Measurements from ENCODE around the gene SLC4A2. TPM values are rescaled to one million over a fixed set of nuclear protein-coding genes. Genes with fewer than 3 reads are reported as not detected.
"Not testable (repeated sequence)": the region's sequence is repeated elsewhere in the genome, so short reads cannot be mapped to it uniquely, and the experiment has no call there.

Gene SLC4A2
- total RNA-seq: 182 TPM
- long read RNA-seq, full-length matches to known transcripts: 132 of 258 reads
- long read RNA-seq, partial matches to known transcripts: 98 of 258 reads
- long read RNA-seq, other reads (novel, unspliced or antisense): 28 of 258 reads

GRCh38 chr7:151059367-151060112, at the start of gene SLC4A2:
SLC4A2 (plus strand) TSS chr7:151059589; CDS start chr7:151061988, 2,399 bp downstream.
- peak; percentile 49 for TF ChIP-seq CTCF (IDR thresholded peaks at IDR 0.05)
- peaks cover 44% of the 10 kb centered on the region for H3K4me1 ChIP-seq
- intact Hi-C loops (cut with DNase I): no loop called here
- H3K27me3 ChIP-seq (ENCODE audit: low read depth): no peaks in the 10 kb centered on the region
- peak within 1 kb of the TSS; percentile 72 for H3K4me3 ChIP-seq
- no peaks in the 10 kb centered on the region for H3K9me3 ChIP-seq
- peaks cover 18% of the 10 kb centered on the region for H3K36me3 ChIP-seq
- peak; percentile 69 to 74 for ATAC-seq
- peak within 1 kb of the TSS; percentile 97 for H3K27ac ChIP-seq
- DNase-seq: peak; percentile 86

- Histone ChIP-seq H3K4me3 (peak overlapping the region; percentile 29), H3K4me1 (peaks cover 64% of the 10 kb centered on the region), H3K36me3 (no peaks in the 10 kb centered on the region), H3K27me3 (ENCODE audit: low read depth) (peaks cover 13% of the 10 kb centered on the region), H3K27ac (peak overlapping the region; percentile 62), H3K9me3 (no peaks in the 10 kb centered on the region)
- no peak for DNase-seq
- no peak for ATAC-seq
- TF ChIP-seq CTCF (IDR thresholded peaks at IDR 0.05): no peak
- intact Hi-C loops (cut with DNase I): no loop called here
Observed at GRCh38 chr7:151010037-151010306, 49.4 kb upstream of the SLC4A2 start.

GRCh38 chr7:151010307-151011096, 48.9 kb upstream of the SLC4A2 start:
- H3K4me3 ChIP-seq: peak overlapping the region; percentile 29
- no peak for TF ChIP-seq CTCF (IDR thresholded peaks at IDR 0.05)
- intact Hi-C loops (cut with DNase I): no loop called here
- DNase-seq (no peak), ATAC-seq (peak; percentile 42 to 48)
- H3K36me3 ChIP-seq: no peaks in the 10 kb centered on the region
- H3K4me1 ChIP-seq: peaks cover 64% of the 10 kb centered on the region
- no peaks in the 10 kb centered on the region for H3K9me3 ChIP-seq
- H3K27ac ChIP-seq: peak overlapping the region; percentile 62
- H3K27me3 ChIP-seq (ENCODE audit: low read depth): peaks cover 13% of the 10 kb centered on the region

GRCh38 chr7:151011097-151011409, 48.3 kb upstream of the SLC4A2 start:
- H3K36me3 ChIP-seq: no peaks in the 10 kb centered on the region
- peak overlapping the region; percentile 62 for H3K27ac ChIP-seq
- intact Hi-C loops (cut with DNase I): no loop called here
- no peak for DNase-seq
- H3K4me3 ChIP-seq: no peak overlapping the region
- H3K9me3 ChIP-seq: no peaks in the 10 kb centered on the region
- no peak for TF ChIP-seq CTCF (IDR thresholded peaks at IDR 0.05)
- peaks cover 63% of the 10 kb centered on the region for H3K4me1 ChIP-seq
- H3K27me3 ChIP-seq (ENCODE audit: low read depth): peaks cover 13% of the 10 kb centered on the region
- ATAC-seq: peak in 1 of 2 donors; percentile 28

GRCh38 chr7:151011616-151012015, 47.8 kb upstream of the SLC4A2 start:
- H3K27ac ChIP-seq; DNase-seq; H3K4me3 ChIP-seq; intact Hi-C loops (cut with DNase I); H3K9me3 ChIP-seq; H3K36me3 ChIP-seq; ATAC-seq: not testable (repeated sequence)
- H3K27me3 ChIP-seq (ENCODE audit: low read depth): peaks cover 13% of the 10 kb centered on the region
- H3K4me1 ChIP-seq: peaks cover 58% of the 10 kb centered on the region

Data from lower lobe of right lung (tissue), 2 donors.